Measurements from ENCODE around the gene PCA3. TPM values are rescaled to one million over a fixed set of nuclear protein-coding genes. Genes with fewer than 3 reads are reported as not detected.

Gene PCA3
- total RNA-seq, 1 experiment from 2014 or later = not detected

GRCh38 chr9:76828447-76828846 lies 64.2 kb downstream of the PCA3 start:
- no peak for DNase-seq
- no peak for TF ChIP-seq CTCF (IDR thresholded peaks at IDR 0.05; ENCODE audit: insufficient read depth in 1 of 2, low read depth in 1 of 2, low read length in 1 of 2, severe bottlenecking in 1 of 2, unreplicated experiment in 1 of 2)
- Histone ChIP-seq H3K36me3 (ENCODE audit: control insufficient read depth, insufficient read depth, low read length) (no peaks in the 10 kb centered on the region), H3K9me3 (no peaks in the 10 kb centered on the region), H3K27me3 (replicated peaks; ENCODE audit: control insufficient read depth, insufficient read depth, low read length) (no peaks in the 10 kb centered on the region), H3K4me1 (no peaks in the 10 kb centered on the region), H3K4me3 (ENCODE audit: low read depth, low read length) (no peak overlapping the region)
- Mint-ChIP-seq H3K27ac (ENCODE audit: unreplicated experiment) (peak overlapping the region; percentile 15), H3K27me3 (ENCODE audit: insufficient read depth, unreplicated experiment) (no peaks in the 10 kb centered on the region), H3K4me1 (ENCODE audit: low read depth, unreplicated experiment) (peaks cover 6% of the 10 kb centered on the region), H3K36me3 (ENCODE audit: insufficient read depth, unreplicated experiment) (no peaks in the 10 kb centered on the region), H3K9me3 (ENCODE audit: unreplicated experiment) (no peaks in the 10 kb centered on the region), H3K4me3 (ENCODE audit: unreplicated experiment) (no peak overlapping the region)
- intact Hi-C loops (cut with micrococcal nuclease; ENCODE audit: unreplicated experiment) = no loop called here
- no TSS peak for BruUV-seq (replicated peaks)
- POLR2A ChIA-PET = no interaction called here
- CTCF ChIA-PET = no interaction called here

- Mint-ChIP-seq H3K36me3 (ENCODE audit: insufficient read depth, unreplicated experiment) (no peaks in the 10 kb centered on the region), H3K4me3 (ENCODE audit: unreplicated experiment) (no peak overlapping the region), H3K4me1 (ENCODE audit: low read depth, unreplicated experiment) (no peaks in the 10 kb centered on the region), H3K27me3 (ENCODE audit: insufficient read depth, unreplicated experiment) (no peaks in the 10 kb centered on the region), H3K27ac (ENCODE audit: unreplicated experiment) (no peak overlapping the region), H3K9me3 (ENCODE audit: unreplicated experiment) (no peaks in the 10 kb centered on the region)
- no peak for TF ChIP-seq CTCF (IDR thresholded peaks at IDR 0.05; ENCODE audit: insufficient read depth in 1 of 2, low read depth in 1 of 2, low read length in 1 of 2, severe bottlenecking in 1 of 2, unreplicated experiment in 1 of 2)
- BruUV-seq (replicated peaks) = no TSS peak
- no peak overlapping the region for H3K4me3 ChIP-seq (ENCODE audit: low read depth, low read length)
- ChIA-PET CTCF (no interaction called here), POLR2A (no interaction called here)
- no peak for DNase-seq
- no peaks in the 10 kb centered on the region for H3K4me1 ChIP-seq
- intact Hi-C loops (cut with micrococcal nuclease; ENCODE audit: unreplicated experiment) = no loop called here
- H3K36me3 ChIP-seq (ENCODE audit: control insufficient read depth, insufficient read depth, low read length) = no peaks in the 10 kb centered on the region
- H3K27me3 ChIP-seq (replicated peaks; ENCODE audit: control insufficient read depth, insufficient read depth, low read length) = no peaks in the 10 kb centered on the region
- H3K9me3 ChIP-seq = no peaks in the 10 kb centered on the region
Measured at GRCh38 chr9:76835571-76836283, 71.5 kb downstream of the PCA3 start.

Other genes with a start within 250 kb of the PCA3 start
- gene PRUNE2, start 141.7 kb downstream of the PCA3 start, total RNA-seq (2022) = 3.5 and 3.7 TPM in 2 replicates

All from Caco-2 (cell line).